Panc1 (cell line): ENCODE results near the gene ASXL2. TPM values are rescaled to one million over a fixed set of nuclear protein-coding genes. Genes with fewer than 3 reads are reported as not detected.

Source experiments
- ATAC-seq: fragments of 200-7000 bp; cut with Tn5 transposase; 2 replicates; pipeline ENCODE4 v1.9.1; 2020; ENCODE audit warnings: mild to moderate bottlenecking, moderate library complexity
- BruUV-seq: library from RNA; stranded (reverse); fragments of 400-500 nt; replicated peaks from 2 replicates; lab custom pipeline; 2021; lab: Mats Ljungman, UMichigan
- CTCF ChIA-PET: fragments of 300-600 bp; sonication (Branson Sonifier 250); formaldehyde crosslinking; loops from one replicate; lab custom pipeline; 2022; ENCODE audit warnings: antibody characterized with exemption; lab: Charles Lee
- POLR2A ChIA-PET: fragments of 300-600 bp; sonication (Branson Sonifier 250); formaldehyde crosslinking; loops from one replicate; lab custom pipeline; 2022; ENCODE audit warnings: antibody characterized with exemption; lab: Charles Lee
- DNase-seq: peaks from one replicate; pipeline ENCODE4 v3.0.0-alpha.2; 2010; ENCODE audit warnings: low read depth, low spot score
- H3K27ac ChIP-seq: 2 replicates; pipeline ENCODE4 v1.5.1; 2011; ENCODE audit warnings: mild to moderate bottlenecking, low read length, inconsistent platforms
- H3K27me3 ChIP-seq: fragments of 200-500 bp; sonication (Bioruptor generic); 2 replicates; pipeline ENCODE4 v1.6.0; 2014; ENCODE audit warnings: low read length, inconsistent platforms; ENCODE audit not compliant: control insufficient read depth, insufficient read depth
- H3K36me3 ChIP-seq: fragments of 200-500 bp; sonication (Bioruptor generic); 2 replicates; pipeline ENCODE4 v1.5.1; 2014; ENCODE audit warnings: inconsistent platforms, mild to moderate bottlenecking, low read length, moderate library complexity; ENCODE audit not compliant: control insufficient read depth, insufficient read depth
- H3K4me1 ChIP-seq: 2 replicates; pipeline ENCODE4 v1.5.1; 2011; ENCODE audit warnings: inconsistent platforms, mild to moderate bottlenecking, low read length, moderate library complexity; ENCODE audit not compliant: control insufficient read depth, insufficient read depth
- H3K4me3 ChIP-seq, 2 experiments: 2 replicates each; pipeline ENCODE4 v1.5.1; 2011 to 2012; ENCODE audit warnings: low read depth in 2 of 2, low read length in 2 of 2, mild to moderate bottlenecking in 2 of 2, inconsistent platforms in 1 of 2, moderate library complexity in 1 of 2
- H3K9me3 ChIP-seq: fragments of 200-500 bp; sonication (Bioruptor generic); 2 replicates; pipeline ENCODE4 v1.5.1; 2014; ENCODE audit warnings: low read depth, mild to moderate bottlenecking, inconsistent platforms, low read length, moderate library complexity; ENCODE audit not compliant: control insufficient read depth, insufficient read depth
- CTCF ChIP-seq: fragments of 450-650 bp; IDR thresholded peaks from 2 replicates; pipeline ENCODE4 v1.5.1; 2017; ENCODE audit warnings: mild to moderate bottlenecking
- POLR2AphosphoS5 ChIP-seq: IDR thresholded peaks from 2 replicates; pipeline ENCODE4 v1.6.1; 2012; ENCODE audit warnings: mild to moderate bottlenecking, low read depth, low read length, moderate library complexity
- SIN3A ChIP-seq: IDR thresholded peaks from 2 replicates; pipeline ENCODE4 v1.6.1; 2012; ENCODE audit warnings: low read depth, mild to moderate bottlenecking, low read length, moderate library complexity, borderline replicate concordance; ENCODE audit not compliant: insufficient read depth
- TCF7L2 ChIP-seq: IDR thresholded peaks from 2 replicates; pipeline ENCODE4 v1.6.1; 2011; ENCODE audit warnings: mild to moderate bottlenecking, low read depth, low read length, inconsistent platforms
- in situ Hi-C: cut with HindIII; loops from 2 replicates; pipeline ENCODE4 v1.10.0; 2016; ENCODE audit warnings: low sequenced_read_pairs, low pct_unique_long_range_greater_than_20kb
- intact Hi-C: fragments of 100-400 bp; cut with micrococcal nuclease; formaldehyde crosslinking; loops from one replicate; pipeline ENCODE4 v1.10.0; 2022; ENCODE audit not compliant: unreplicated experiment
- total RNA-seq: library from RNA; stranded (reverse); gene quantifications from one replicate; pipeline ENCODE4 v1.2.1, GENCODE V29; 2021; ENCODE audit not compliant: unreplicated experiment
- TF ChIP-seq, protein P1 (sequence below), 2 experiments: IDR thresholded peaks; 2 replicates each; pipeline ENCODE4 v1.6.1; 2011 to 2012; ENCODE audit warnings: low read depth in 2 of 2, control low read depth in 1 of 2, low read length in 1 of 2, mild to moderate bottlenecking in 1 of 2, moderate library complexity in 1 of 2; ENCODE audit not compliant: insufficient read depth in 1 of 2

Gene ASXL2
- total RNA-seq, 1 experiment from 2014 or later: 43.4 TPM

DNA sequence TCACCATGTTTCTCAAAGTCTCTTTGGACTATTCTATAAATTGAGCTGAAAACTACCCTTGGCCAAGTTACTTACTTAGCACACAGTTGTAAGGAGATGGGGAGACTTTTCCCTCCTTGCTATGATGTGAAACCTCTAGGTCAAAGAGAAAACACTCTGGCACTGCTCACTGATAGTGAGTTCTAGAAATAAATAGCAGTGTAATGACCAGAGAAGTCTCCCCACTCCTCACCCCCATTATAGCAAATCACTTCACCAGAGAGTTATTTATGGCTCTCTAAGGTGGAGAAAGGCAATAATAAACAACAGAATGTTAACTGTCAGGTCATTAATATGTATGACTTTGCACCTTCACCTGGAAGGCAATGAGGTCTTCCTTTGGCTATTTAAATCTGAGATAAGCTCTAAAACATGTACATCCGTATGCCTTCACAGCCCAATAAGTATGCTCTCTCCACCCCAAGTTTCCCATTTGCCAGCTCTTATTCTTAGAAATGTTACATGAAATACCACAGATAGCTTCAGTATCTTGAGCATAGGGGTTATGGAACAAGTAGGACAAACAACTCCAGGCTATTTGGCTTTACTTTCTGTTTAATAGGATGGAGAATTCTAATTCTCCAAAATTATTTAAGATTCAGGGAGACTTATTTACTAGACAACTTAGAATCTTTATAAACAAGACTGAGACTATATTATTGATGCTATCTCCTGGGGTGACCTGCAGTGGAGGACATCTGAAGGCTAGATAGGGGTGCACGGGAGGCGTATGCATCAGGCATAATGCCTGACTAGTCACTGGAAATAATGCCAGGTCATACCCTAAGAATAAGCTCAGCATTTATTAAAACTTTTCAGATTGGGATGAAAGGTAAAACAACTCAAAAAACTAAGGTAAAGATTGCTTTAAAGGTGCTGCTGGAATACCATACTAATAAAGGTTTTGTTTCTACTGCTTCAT lies 139.6 kb downstream of the ASXL2 start:
- ChIA-PET POLR2A (interaction anchor here (0.6 to 0.7 kb wide), 2 partner anchors 25 to 38 kb away, joined by 3 to 7 read pairs; no protein-coding TSS in a partner anchor), CTCF (no interaction called here)
- TF ChIP-seq TCF7L2: no peak
- TF ChIP-seq, protein P1, sequence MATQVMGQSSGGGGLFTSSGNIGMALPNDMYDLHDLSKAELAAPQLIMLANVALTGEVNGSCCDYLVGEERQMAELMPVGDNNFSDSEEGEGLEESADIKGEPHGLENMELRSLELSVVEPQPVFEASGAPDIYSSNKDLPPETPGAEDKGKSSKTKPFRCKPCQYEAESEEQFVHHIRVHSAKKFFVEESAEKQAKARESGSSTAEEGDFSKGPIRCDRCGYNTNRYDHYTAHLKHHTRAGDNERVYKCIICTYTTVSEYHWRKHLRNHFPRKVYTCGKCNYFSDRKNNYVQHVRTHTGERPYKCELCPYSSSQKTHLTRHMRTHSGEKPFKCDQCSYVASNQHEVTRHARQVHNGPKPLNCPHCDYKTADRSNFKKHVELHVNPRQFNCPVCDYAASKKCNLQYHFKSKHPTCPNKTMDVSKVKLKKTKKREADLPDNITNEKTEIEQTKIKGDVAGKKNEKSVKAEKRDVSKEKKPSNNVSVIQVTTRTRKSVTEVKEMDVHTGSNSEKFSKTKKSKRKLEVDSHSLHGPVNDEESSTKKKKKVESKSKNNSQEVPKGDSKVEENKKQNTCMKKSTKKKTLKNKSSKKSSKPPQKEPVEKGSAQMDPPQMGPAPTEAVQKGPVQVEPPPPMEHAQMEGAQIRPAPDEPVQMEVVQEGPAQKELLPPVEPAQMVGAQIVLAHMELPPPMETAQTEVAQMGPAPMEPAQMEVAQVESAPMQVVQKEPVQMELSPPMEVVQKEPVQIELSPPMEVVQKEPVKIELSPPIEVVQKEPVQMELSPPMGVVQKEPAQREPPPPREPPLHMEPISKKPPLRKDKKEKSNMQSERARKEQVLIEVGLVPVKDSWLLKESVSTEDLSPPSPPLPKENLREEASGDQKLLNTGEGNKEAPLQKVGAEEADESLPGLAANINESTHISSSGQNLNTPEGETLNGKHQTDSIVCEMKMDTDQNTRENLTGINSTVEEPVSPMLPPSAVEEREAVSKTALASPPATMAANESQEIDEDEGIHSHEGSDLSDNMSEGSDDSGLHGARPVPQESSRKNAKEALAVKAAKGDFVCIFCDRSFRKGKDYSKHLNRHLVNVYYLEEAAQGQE (IDR thresholded peaks at IDR 0.05; ENCODE audit: insufficient read depth in 1 of 2, low read depth in 2 of 2, low read length in 1 of 2): no peak
- TF ChIP-seq SIN3A: no peak
- no peak for TF ChIP-seq POLR2AphosphoS5
- TF ChIP-seq CTCF: no peak
- no peak overlapping the region for H3K4me3 ChIP-seq
- H3K9me3 ChIP-seq: no peaks in the 10 kb centered on the region
- no peak overlapping the region for H3K27ac ChIP-seq
- no TSS peak for BruUV-seq
- ATAC-seq (no peak), DNase-seq (no peak)
- H3K4me1 ChIP-seq: no peaks in the 10 kb centered on the region
- no peaks in the 10 kb centered on the region for H3K27me3 ChIP-seq
- intact Hi-C loops: no loop called here
- H3K36me3 ChIP-seq: no peaks in the 10 kb centered on the region; the same call in 1 of the 2 replicates
- in situ Hi-C loops: no loop called here

- Histone ChIP-seq H3K4me3 (no peak overlapping the region), H3K36me3 (no peaks in the 10 kb centered on the region), H3K27me3 (no peaks in the 10 kb centered on the region), H3K9me3 (no peaks in the 10 kb centered on the region), H3K27ac (no peak overlapping the region), H3K4me1 (no peaks in the 10 kb centered on the region)
- in situ Hi-C loops (no loop called here), intact Hi-C loops (no loop called here)
- BruUV-seq: no TSS peak
- CTCF ChIA-PET: interaction anchor here (0.7 kb wide), 1 partner anchor 375 kb away, joined by 3 read pairs; no protein-coding TSS in a partner anchor
- no peak for DNase-seq
- no peak for ATAC-seq
- TF ChIP-seq SIN3A (no peak), TCF7L2 (no peak), POLR2AphosphoS5 (no peak)
- POLR2A ChIA-PET: no interaction called here
Observed at GRCh38 chr2:25736899-25737515, 141.3 kb downstream of the ASXL2 start.
